Measurements from ENCODE around the gene DBP. TPM values are rescaled to one million over a fixed set of nuclear protein-coding genes. Genes with fewer than 3 reads are reported as not detected.

The DBP gene
- total and polyA plus RNA-seq, 2 of the 13 experiments (the other 11 are each of a cell fraction or from before 2014, with no cell fraction given), result 1.7 to 5.8 TPM

- no peak for TF ChIP-seq RARG (CRISPR knock-in tag; IDR thresholded peaks at IDR 0.05; ENCODE audit: low read depth)
- no peak for TF ChIP-seq ZBTB43 (CRISPR knock-in tag; conservative IDR thresholded peaks at IDR 0.05)
- no peak for TF ChIP-seq MYNN (CRISPR knock-in tag; IDR thresholded peaks at IDR 0.05; ENCODE audit: low read depth)
- TF ChIP-seq ZNF710 (CRISPR knock-in tag; IDR thresholded peaks at IDR 0.05; ENCODE audit: borderline replicate concordance), result peak; percentile 46; the same call in 1 of the 2 replicates
- 0 out of 2 replicates have a peak, but pooled peaks have one; percentile 33 for TF ChIP-seq ZKSCAN8 (CRISPR knock-in tag; IDR thresholded peaks at IDR 0.05; ENCODE audit: borderline replicate concordance)
- TF ChIP-seq RNF219 (CRISPR knock-in tag; IDR thresholded peaks at IDR 0.05), result no peak
- TF ChIP-seq ZFP90 (CRISPR knock-in tag; IDR thresholded peaks at IDR 0.05; ENCODE audit: borderline replicate concordance), result no peak
- TF ChIP-seq CREM (IDR thresholded peaks at IDR 0.05), result no peak
- no peak for TF ChIP-seq CREM (CRISPR knock-in tag; IDR thresholded peaks at IDR 0.05)
- peak; percentile 73 for TF ChIP-seq PATZ1 (CRISPR knock-in tag; IDR thresholded peaks at IDR 0.05)
- TF ChIP-seq ZNF24 (IDR thresholded peaks at IDR 0.05), result no peak
- TF ChIP-seq PPARG (CRISPR knock-in tag; conservative IDR thresholded peaks at IDR 0.05), result no peak
- peak; percentile 97 for TF ChIP-seq ZNF740 (CRISPR knock-in tag; IDR thresholded peaks at IDR 0.05)
- TF ChIP-seq FLYWCH1 (CRISPR knock-in tag; IDR thresholded peaks at IDR 0.05), result no peak
- no peak for TF ChIP-seq POLR2G (IDR thresholded peaks at IDR 0.05; ENCODE audit: low read depth, low read length)
- TF ChIP-seq ZNF687 (CRISPR knock-in tag; IDR thresholded peaks at IDR 0.05), result peak; percentile 76
These were observed 9.0 kb upstream of the DBP start, which contains the start of gene CA11 (continued) for GRCh38 chr19:48646001-48646721.

Measured in HepG2 (cell line).